K562 (cell line): ENCODE results near the gene BMF. TPM values are rescaled to one million over a fixed set of nuclear protein-coding genes. Genes with fewer than 3 reads are reported as not detected.

ENCODE experiments used
- CREM ChIP-seq: IDR thresholded peaks from 2 replicates; pipeline ENCODE4 v1.6.1; 2014; ENCODE audit warnings: antibody characterized with exemption, low read depth
- ELF2 ChIP-seq: fragments of 250-450 bp; sonication (Bioruptor Pico); IDR thresholded peaks from 2 replicates; pipeline ENCODE4 v1.5.0; 2021; ENCODE audit warnings: mild to moderate bottlenecking
- FIP1L1 ChIP-seq: fragments of 200-400 bp; formaldehyde crosslinking; IDR thresholded peaks from 2 replicates; pipeline ENCODE4 v1.6.1; 2018; ENCODE audit warnings: mild to moderate bottlenecking, low read depth, low read length; ENCODE audit not compliant: poor library complexity, severe bottlenecking
- HNRNPUL1 ChIP-seq: fragments of 200-400 bp; formaldehyde crosslinking; IDR thresholded peaks from 2 replicates; pipeline ENCODE4 v1.6.1; 2017; ENCODE audit warnings: low read length
- NFIC ChIP-seq: fragments of 450-650 bp; IDR thresholded peaks from 2 replicates; pipeline ENCODE4 v1.6.1; 2017; ENCODE audit warnings: mild to moderate bottlenecking, inconsistent platforms
- PPARD ChIP-seq: fragments of 250-450 bp; sonication (Bioruptor Pico); IDR thresholded peaks from 2 replicates; pipeline ENCODE4 v1.8.0; 2022; ENCODE audit warnings: inconsistent platforms, mild to moderate bottlenecking, moderate library complexity
- SP1 ChIP-seq: sonication (generic); formaldehyde crosslinking; IDR thresholded peaks from 2 replicates; pipeline ENCODE4 v1.8.1; 2022; ENCODE audit warnings: mild to moderate bottlenecking, missing genetic modification reagents
- SPI1 ChIP-seq: IDR thresholded peaks from 2 replicates; pipeline ENCODE4 v1.6.1; 2011; ENCODE audit warnings: low read depth, low read length, control low read depth, borderline replicate concordance
- polyA plus RNA-seq, 8 experiments: library from polyadenylated mRNA; depleted of rRNA in 4 of 8; stranded (reverse) in 5 of 8; unstranded in 3 of 8; fragments of >200 nt; fragmentation: Nextera tagmentation in 2 of 8; fragmentation: Illumina TruSeq in 1 of 8; extraction: Ambion mirVana in 2 of 8; extraction: Trizol in 1 of 8; gene quantifications; 2 replicates each; pipeline versions ENCODE4 v1.2.1 to v1.2.3, GENCODE V29; 2011 to 2014; ENCODE audit warnings: inconsistent platforms in 1 of 8, missing spikeins in 1 of 8
- total RNA-seq, 7 experiments: library from RNA; depleted of rRNA in 6 of 7; stranded (reverse); fragments of >200 nt in 6 of 7; fragmentation: Illumina TruSeq in 2 of 7; extraction: Trizol in 2 of 7; gene quantifications; 2 replicates each; pipeline versions ENCODE4 v1.2.1 to v1.2.3, GENCODE V29; 2011 to 2021; ENCODE audit warnings: low replicate concordance in 1 of 7
- TF ChIP-seq, protein P1 (sequence below): fragments of 250-450 bp; sonication (Bioruptor Pico); IDR thresholded peaks from 2 replicates; pipeline ENCODE4 v1.5.0; 2020; ENCODE audit warnings: mild to moderate bottlenecking, borderline replicate concordance
- TF ChIP-seq, protein P2 (sequence below), 2 experiments: fragments of 450-650 bp; IDR thresholded peaks; 2 replicates each; pipeline ENCODE4 v1.6.1; 2018; ENCODE audit warnings: mild to moderate bottlenecking in 2 of 2, low read depth in 1 of 2; ENCODE audit not compliant: partially characterized antibody in 2 of 2
- TF ChIP-seq, protein P3 (sequence below): fragments of 250-450 bp; sonication (Bioruptor Pico); IDR thresholded peaks from 2 replicates; pipeline ENCODE4 v1.4.0; 2020
- TF ChIP-seq, protein P4 (sequence below): fragments of 250-450 bp; sonication (Bioruptor Pico); IDR thresholded peaks from 2 replicates; pipeline ENCODE4 v1.4.0; 2020; ENCODE audit warnings: mild to moderate bottlenecking

BMF gene
- total and polyA plus RNA-seq, 9 of the 15 experiments (the other 6 are each of a cell fraction or from before 2014, with no cell fraction given): 0.25 to 0.91 (median 0.59) TPM; not detected in 2

DNA sequence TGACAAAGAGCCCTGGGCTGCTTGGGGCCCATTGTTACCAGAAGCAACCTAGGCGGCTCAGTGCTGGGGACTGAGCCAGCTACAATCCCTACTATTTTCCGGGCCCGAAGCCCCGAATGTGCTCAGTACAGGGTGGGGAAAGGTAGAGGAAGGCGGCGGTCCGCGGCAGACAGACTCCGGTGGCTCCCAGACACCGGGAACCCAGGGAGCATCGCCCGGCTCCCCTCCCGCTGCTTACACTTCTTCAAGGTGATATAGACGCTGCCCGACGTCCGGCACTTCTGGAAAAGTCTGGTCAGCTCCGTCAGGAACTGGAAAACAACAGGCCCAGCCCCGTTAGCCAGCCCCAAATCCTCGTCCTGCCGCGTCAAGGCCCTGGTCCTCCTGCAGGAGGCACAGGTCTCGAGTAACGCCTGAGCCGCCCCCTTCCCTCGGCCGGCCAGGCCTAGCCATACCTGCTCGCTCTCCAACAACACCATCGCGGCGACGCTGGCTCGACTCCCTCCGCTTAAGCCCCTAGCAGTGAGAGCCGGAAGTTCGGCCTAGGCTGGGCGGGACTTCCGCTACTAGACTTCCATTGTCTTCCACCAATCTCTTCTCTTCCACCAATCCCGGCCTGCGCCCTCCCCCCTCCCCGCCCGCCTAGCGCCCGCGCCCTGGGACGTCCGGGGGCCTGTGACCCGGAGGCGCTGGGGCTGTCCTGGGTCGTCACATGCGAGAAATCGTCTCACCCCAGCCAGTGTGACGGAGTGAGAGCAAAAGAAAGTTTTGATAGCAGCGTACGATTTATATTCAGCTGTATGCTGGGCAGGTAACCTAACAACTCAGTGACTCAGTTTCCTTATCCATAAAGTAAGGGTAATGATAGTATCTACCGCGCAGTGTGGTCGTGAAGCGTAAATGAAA, 69.8 kb downstream of the BMF start, which contains the start of gene SRP14 (continued):
- TF ChIP-seq, protein P1, sequence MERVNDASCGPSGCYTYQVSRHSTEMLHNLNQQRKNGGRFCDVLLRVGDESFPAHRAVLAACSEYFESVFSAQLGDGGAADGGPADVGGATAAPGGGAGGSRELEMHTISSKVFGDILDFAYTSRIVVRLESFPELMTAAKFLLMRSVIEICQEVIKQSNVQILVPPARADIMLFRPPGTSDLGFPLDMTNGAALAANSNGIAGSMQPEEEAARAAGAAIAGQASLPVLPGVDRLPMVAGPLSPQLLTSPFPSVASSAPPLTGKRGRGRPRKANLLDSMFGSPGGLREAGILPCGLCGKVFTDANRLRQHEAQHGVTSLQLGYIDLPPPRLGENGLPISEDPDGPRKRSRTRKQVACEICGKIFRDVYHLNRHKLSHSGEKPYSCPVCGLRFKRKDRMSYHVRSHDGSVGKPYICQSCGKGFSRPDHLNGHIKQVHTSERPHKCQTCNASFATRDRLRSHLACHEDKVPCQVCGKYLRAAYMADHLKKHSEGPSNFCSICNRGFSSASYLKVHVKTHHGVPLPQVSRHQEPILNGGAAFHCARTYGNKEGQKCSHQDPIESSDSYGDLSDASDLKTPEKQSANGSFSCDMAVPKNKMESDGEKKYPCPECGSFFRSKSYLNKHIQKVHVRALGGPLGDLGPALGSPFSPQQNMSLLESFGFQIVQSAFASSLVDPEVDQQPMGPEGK (CRISPR knock-in tag): no peak
- TF ChIP-seq, protein P2, sequence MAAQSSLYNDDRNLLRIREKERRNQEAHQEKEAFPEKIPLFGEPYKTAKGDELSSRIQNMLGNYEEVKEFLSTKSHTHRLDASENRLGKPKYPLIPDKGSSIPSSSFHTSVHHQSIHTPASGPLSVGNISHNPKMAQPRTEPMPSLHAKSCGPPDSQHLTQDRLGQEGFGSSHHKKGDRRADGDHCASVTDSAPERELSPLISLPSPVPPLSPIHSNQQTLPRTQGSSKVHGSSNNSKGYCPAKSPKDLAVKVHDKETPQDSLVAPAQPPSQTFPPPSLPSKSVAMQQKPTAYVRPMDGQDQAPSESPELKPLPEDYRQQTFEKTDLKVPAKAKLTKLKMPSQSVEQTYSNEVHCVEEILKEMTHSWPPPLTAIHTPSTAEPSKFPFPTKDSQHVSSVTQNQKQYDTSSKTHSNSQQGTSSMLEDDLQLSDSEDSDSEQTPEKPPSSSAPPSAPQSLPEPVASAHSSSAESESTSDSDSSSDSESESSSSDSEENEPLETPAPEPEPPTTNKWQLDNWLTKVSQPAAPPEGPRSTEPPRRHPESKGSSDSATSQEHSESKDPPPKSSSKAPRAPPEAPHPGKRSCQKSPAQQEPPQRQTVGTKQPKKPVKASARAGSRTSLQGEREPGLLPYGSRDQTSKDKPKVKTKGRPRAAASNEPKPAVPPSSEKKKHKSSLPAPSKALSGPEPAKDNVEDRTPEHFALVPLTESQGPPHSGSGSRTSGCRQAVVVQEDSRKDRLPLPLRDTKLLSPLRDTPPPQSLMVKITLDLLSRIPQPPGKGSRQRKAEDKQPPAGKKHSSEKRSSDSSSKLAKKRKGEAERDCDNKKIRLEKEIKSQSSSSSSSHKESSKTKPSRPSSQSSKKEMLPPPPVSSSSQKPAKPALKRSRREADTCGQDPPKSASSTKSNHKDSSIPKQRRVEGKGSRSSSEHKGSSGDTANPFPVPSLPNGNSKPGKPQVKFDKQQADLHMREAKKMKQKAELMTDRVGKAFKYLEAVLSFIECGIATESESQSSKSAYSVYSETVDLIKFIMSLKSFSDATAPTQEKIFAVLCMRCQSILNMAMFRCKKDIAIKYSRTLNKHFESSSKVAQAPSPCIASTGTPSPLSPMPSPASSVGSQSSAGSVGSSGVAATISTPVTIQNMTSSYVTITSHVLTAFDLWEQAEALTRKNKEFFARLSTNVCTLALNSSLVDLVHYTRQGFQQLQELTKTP (IDR thresholded peaks at IDR 0.05; ENCODE audit: low read depth in 1 of 2, partially characterized antibody in 2 of 2): no peak
- no peak; the same call in 1 of the 2 replicates for TF ChIP-seq SP1 (CRISPR knock-in tag)
- TF ChIP-seq ELF2: peak; percentile 50; the same call in 1 of the 2 replicates
- no peak for TF ChIP-seq HNRNPUL1
- no peak for TF ChIP-seq PPARD
- 0 out of 2 replicates have a peak, but pooled peaks have one; percentile 21 for TF ChIP-seq SPI1
- TF ChIP-seq FIP1L1: peak; percentile 37
- peak; percentile 62 for TF ChIP-seq CREM
- TF ChIP-seq, protein P3, sequence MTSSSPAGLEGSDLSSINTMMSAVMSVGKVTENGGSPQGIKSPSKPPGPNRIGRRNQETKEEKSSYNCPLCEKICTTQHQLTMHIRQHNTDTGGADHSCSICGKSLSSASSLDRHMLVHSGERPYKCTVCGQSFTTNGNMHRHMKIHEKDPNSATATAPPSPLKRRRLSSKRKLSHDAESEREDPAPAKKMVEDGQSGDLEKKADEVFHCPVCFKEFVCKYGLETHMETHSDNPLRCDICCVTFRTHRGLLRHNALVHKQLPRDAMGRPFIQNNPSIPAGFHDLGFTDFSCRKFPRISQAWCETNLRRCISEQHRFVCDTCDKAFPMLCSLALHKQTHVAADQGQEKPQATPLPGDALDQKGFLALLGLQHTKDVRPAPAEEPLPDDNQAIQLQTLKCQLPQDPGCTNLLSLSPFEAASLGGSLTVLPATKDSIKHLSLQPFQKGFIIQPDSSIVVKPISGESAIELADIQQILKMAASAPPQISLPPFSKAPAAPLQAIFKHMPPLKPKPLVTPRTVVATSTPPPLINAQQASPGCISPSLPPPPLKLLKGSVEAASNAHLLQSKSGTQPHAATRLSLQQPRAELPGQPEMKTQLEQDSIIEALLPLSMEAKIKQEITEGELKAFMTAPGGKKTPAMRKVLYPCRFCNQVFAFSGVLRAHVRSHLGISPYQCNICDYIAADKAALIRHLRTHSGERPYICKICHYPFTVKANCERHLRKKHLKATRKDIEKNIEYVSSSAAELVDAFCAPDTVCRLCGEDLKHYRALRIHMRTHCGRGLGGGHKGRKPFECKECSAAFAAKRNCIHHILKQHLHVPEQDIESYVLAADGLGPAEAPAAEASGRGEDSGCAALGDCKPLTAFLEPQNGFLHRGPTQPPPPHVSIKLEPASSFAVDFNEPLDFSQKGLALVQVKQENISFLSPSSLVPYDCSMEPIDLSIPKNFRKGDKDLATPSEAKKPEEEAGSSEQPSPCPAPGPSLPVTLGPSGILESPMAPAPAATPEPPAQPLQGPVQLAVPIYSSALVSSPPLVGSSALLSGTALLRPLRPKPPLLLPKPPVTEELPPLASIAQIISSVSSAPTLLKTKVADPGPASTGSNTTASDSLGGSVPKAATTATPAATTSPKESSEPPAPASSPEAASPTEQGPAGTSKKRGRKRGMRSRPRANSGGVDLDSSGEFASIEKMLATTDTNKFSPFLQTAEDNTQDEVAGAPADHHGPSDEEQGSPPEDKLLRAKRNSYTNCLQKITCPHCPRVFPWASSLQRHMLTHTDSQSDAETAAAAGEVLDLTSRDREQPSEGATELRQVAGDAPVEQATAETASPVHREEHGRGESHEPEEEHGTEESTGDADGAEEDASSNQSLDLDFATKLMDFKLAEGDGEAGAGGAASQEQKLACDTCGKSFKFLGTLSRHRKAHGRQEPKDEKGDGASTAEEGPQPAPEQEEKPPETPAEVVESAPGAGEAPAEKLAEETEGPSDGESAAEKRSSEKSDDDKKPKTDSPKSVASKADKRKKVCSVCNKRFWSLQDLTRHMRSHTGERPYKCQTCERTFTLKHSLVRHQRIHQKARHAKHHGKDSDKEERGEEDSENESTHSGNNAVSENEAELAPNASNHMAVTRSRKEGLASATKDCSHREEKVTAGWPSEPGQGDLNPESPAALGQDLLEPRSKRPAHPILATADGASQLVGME (CRISPR knock-in tag): no peak
- TF ChIP-seq, protein P4, sequence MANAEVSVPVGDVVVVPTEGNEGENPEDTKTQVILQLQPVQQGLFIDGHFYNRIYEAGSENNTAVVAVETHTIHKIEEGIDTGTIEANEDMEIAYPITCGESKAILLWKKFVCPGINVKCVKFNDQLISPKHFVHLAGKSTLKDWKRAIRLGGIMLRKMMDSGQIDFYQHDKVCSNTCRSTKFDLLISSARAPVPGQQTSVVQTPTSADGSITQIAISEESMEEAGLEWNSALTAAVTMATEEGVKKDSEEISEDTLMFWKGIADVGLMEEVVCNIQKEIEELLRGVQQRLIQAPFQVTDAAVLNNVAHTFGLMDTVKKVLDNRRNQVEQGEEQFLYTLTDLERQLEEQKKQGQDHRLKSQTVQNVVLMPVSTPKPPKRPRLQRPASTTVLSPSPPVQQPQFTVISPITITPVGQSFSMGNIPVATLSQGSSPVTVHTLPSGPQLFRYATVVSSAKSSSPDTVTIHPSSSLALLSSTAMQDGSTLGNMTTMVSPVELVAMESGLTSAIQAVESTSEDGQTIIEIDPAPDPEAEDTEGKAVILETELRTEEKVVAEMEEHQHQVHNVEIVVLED: peak; percentile 65
- TF ChIP-seq NFIC: peak; percentile 52
